Fibroblast of upper back skin (primary cell): ENCODE results near the gene CLCA2.

Source experiments
- DNase-seq: peaks from one replicate; pipeline ENCODE4 v3.0.0-alpha.2; 2013

CLCA2 gene

GRCh38 chr1:86434059-86434458, 10.1 kb downstream of the CLCA2 start:
- no peak for DNase-seq

- DNase-seq, result no peak
These were observed 11.4 kb downstream of the CLCA2 start for GRCh38 chr1:86435327-86435726.

GRCh38 chr1:86436041-86436440, 12.1 kb downstream of the CLCA2 start:
- peak; percentile 45 for DNase-seq

GRCh38 chr1:86441581-86441980, 17.6 kb downstream of the CLCA2 start:
- DNase-seq, result no peak

GRCh38 chr1:86441997-86442396, 18.0 kb downstream of the CLCA2 start:
- no peak for DNase-seq

- DNase-seq, result peak; percentile 28
These were observed 21.9 kb downstream of the CLCA2 start for GRCh38 chr1:86445919-86446318.

- no peak for DNase-seq
These were observed 23.3 kb downstream of the CLCA2 start for GRCh38 chr1:86447198-86447790.

- DNase-seq, result no peak
These were observed 24.7 kb downstream of the CLCA2 start for GRCh38 chr1:86448670-86449069.

GRCh38 chr1:86449103-86449502, 25.1 kb downstream of the CLCA2 start:
- no peak for DNase-seq

GRCh38 chr1:86450847-86451246, 26.9 kb downstream of the CLCA2 start:
- DNase-seq, result no peak

GRCh38 chr1:86453664-86454063, 29.7 kb downstream of the CLCA2 start:
- DNase-seq, result no peak

GRCh38 chr1:86455073-86455472, 31.1 kb downstream of the CLCA2 start:
- no peak for DNase-seq

GRCh38 chr1:86460998-86461397, 37.0 kb downstream of the CLCA2 start:
- no peak for DNase-seq

GRCh38 chr1:86461482-86461881, 37.5 kb downstream of the CLCA2 start:
- no peak for DNase-seq

GRCh38 chr1:86464819-86465218, 40.8 kb downstream of the CLCA2 start:
- no peak for DNase-seq

- no peak for DNase-seq
These were observed 42.3 kb downstream of the CLCA2 start for GRCh38 chr1:86466109-86466844.

- peak; percentile 16 for DNase-seq
These were observed 43.0 kb downstream of the CLCA2 start for GRCh38 chr1:86466986-86467385.

GRCh38 chr1:86468501-86468977, 44.6 kb downstream of the CLCA2 start, which contains the start of gene CLCA1:
TSS of gene CLCA1 (plus strand) at chr1:86468927. CDS start at chr1:86468972, 45 bp downstream.
- DNase-seq, result no peak

- DNase-seq, result no peak
These were observed 46.9 kb downstream of the CLCA2 start for GRCh38 chr1:86470859-86471258.

GRCh38 chr1:86471291-86471690, 47.3 kb downstream of the CLCA2 start:
- DNase-seq, result peak; percentile 28

GRCh38 chr1:86472152-86472551, 48.2 kb downstream of the CLCA2 start:
- no peak for DNase-seq

- DNase-seq, result no peak
These were observed 48.8 kb downstream of the CLCA2 start for GRCh38 chr1:86472767-86473166.

GRCh38 chr1:86477256-86477655, 53.3 kb downstream of the CLCA2 start:
- no peak for DNase-seq

GRCh38 chr1:86477682-86478081, 53.7 kb downstream of the CLCA2 start:
- no peak for DNase-seq
